Fibroblast of the aortic adventitia (primary cell): ENCODE data around the gene APBA1. TPM values are rescaled to one million over a fixed set of nuclear protein-coding genes. Genes with fewer than 3 reads are reported as not detected.

Experiments used
- DNase-seq: peaks from one replicate; pipeline ENCODE4 v3.0.0-alpha.2; 2010; ENCODE audit warnings: low read depth
- H3K4me3 ChIP-seq: 2 replicates; pipeline ENCODE4 v1.5.1; 2011; ENCODE audit warnings: low read depth, mild to moderate bottlenecking, control low read depth, low read length, moderate library complexity
- CTCF ChIP-seq: IDR thresholded peaks from 2 replicates; pipeline ENCODE4 v1.5.1; 2011; ENCODE audit warnings: mild to moderate bottlenecking, low read length, control low read depth, inconsistent platforms; ENCODE audit not compliant: insufficient read depth
- total RNA-seq: library from RNA; depleted of rRNA; stranded (reverse); fragments of >200 nt; gene quantifications from 2 replicates; pipeline ENCODE4 v1.2.3, GENCODE V29; 2012; ENCODE audit warnings: low replicate concordance

The APBA1 gene
- total RNA-seq, 1 donor: 12.4 TPM

DNA sequence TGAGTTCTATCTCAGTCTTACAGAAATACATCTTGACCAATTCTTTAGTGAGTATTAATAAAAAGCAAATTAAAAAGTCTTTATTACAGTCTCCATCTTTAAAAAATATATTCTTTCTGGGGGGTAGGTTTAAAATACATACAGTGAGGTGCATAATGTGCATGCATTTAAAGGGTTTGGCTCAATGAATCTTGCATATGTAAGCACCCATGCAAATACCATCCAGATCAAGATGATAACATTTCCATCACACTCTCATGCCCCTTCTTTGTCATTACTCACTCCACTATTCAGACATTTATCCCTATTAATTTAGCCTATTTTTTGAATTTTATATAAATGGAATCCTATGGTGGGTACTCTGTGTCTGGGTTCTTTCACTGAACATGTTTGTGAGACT lies 113.0 kb downstream of the APBA1 start:
- TF ChIP-seq CTCF: no peak
- DNase-seq: no peak
- H3K4me3 ChIP-seq: no peak overlapping the region

DNA sequence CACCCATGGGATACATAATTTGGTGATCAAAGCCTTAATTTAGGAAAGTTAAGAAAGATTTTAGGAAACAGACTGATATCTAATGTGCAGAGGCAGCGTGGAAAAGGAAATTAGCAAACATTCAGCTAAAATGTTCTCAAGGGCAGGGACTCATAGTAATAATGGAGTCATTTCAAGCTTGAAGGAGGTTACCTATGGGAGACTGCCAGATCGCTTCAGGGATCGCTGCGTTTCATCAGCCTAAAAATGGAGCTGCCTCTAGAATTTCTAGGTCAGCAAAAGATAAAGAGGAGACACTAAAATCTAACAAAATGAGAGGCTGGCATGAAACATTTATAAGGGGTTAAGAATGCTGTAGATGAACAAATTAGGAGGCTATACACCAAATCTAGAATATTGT lies 115.5 kb downstream of the APBA1 start:
- H3K4me3 ChIP-seq: no peak overlapping the region
- no peak for DNase-seq
- no peak for TF ChIP-seq CTCF

DNA sequence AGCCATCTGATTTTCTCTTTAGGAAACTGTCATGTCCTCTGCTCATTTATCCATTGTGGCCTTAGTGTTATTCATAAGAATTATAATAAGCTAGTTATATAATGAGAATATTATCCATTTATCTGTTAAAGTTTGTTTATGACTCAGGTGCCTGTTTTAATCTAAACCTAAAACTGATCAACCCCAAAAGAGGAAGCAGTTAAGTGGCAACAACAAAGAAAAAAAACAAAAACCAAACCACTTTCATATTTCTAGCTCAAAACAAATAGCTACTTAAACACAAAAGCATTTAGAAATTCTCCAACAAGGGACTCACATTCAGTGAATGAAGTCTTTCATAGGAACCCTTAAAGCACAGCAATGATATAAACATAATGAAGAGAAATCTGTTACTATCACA lies 116.4 kb downstream of the APBA1 start:
- TF ChIP-seq CTCF: no peak
- H3K4me3 ChIP-seq: no peak overlapping the region
- no peak for DNase-seq

- no peak overlapping the region for H3K4me3 ChIP-seq
- no peak for TF ChIP-seq CTCF
- peak; percentile 96 for DNase-seq
These were observed 117.2 kb downstream of the APBA1 start for GRCh38 chr9:69554945-69555344.

DNA sequence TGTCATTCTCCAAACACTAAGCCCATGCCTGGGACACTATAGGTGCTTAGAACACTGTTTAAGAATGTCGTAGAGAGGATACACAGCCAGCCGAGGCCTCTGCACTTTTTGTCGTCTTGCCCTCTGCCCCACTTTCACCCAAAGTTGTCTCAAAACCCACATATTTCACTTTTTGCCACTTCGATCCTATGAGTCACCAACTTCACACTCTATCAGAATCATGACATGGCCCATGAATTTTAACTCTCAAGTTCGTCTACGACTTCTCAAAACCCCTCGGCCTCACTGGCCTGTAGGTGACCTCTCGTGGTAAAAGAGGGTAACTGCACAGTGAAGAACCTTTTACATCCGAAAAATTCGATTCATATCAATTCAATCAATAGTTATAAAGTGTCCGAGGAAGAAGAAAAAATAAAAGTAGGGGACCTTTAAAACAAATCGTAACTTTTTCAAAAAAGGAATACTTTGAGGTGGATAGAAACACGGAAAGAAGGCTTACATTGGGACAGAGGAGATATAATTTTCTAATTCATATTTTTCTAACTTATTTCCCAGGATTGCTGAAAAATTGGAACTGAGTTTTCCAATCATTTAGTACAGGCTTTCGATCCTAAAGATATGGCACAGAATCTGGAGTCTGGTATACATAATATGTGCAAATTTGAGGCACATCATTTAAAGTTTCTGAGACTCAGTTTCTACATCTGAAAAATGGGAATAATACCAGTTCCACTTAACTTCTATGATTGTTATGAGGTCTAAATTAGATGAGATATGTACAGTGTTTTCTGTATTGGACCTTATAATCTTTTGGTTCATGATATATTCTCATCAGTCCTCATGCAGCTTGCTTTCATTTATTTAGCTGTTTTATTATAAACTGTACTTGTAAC lies 122.6 kb downstream of the APBA1 start:
- TF ChIP-seq CTCF: peak; percentile 92
- peak; percentile 63 for DNase-seq

GRCh38 chr9:69548681-69549080 lies 123.5 kb downstream of the APBA1 start:
- no peak for DNase-seq
- no peak for TF ChIP-seq CTCF
- H3K4me3 ChIP-seq: no peak overlapping the region

More for the DNA sequence above, 122.6 kb downstream of the APBA1 start:
- H3K4me3 ChIP-seq: no peak overlapping the region

GRCh38 chr9:69546265-69546664 lies 125.9 kb downstream of the APBA1 start:
- DNase-seq: no peak
- H3K4me3 ChIP-seq: no peak overlapping the region
- peak; percentile 29 for TF ChIP-seq CTCF
